OCI-LY3 (cell line): ENCODE results near the gene PSMA7.

Experiments
- H2AFZ ChIP-seq: fragments of 200-600, 300-600 bp; shearing (Covaris generic); 2 replicates; pipeline ENCODE4 v1.6.0; 2014; ENCODE audit warnings: antibody characterized with exemption, low read depth, low read length
- H3K27ac ChIP-seq: fragments of 200-600, 300-600 bp; sonication (generic); 2 replicates; pipeline ENCODE4 v1.5.1; 2014; ENCODE audit warnings: mild to moderate bottlenecking, low read length, moderate library complexity, mixed read lengths
- H3K27me3 ChIP-seq: fragments of 200-600, 300-600 bp; sonication (generic); 2 replicates; pipeline ENCODE4 v1.6.1; 2014; ENCODE audit warnings: low read depth, low read length, mixed read lengths
- H3K36me3 ChIP-seq: fragments of 200-600, 300-600 bp; sonication (generic); replicated peaks from 2 replicates; pipeline ENCODE3; 2014; ENCODE audit warnings: low read depth, low read length, mixed read lengths
- H3K4me1 ChIP-seq: fragments of 300-600, 200-600 bp; sonication (generic); 2 replicates; pipeline ENCODE4 v1.6.1; 2014; ENCODE audit warnings: low read length, mixed read lengths
- H3K4me2 ChIP-seq: fragments of 200-600, 300-600 bp; sonication (generic); 2 replicates; pipeline ENCODE4 v1.6.1; 2014; ENCODE audit warnings: low read length, mixed read lengths
- H3K4me3 ChIP-seq: fragments of 300-600, 200-600 bp; sonication (generic); 2 replicates; pipeline ENCODE4 v1.5.1; 2014; ENCODE audit warnings: antibody characterized with exemption, mild to moderate bottlenecking, low read length, moderate library complexity
- H3K79me2 ChIP-seq: fragments of 300-600, 200-600 bp; shearing (Covaris generic); 2 replicates; pipeline ENCODE4 v1.6.1; 2014; ENCODE audit warnings: mild to moderate bottlenecking, low read length, mixed read lengths
- H3K9ac ChIP-seq: fragments of 300-600, 200-600 bp; shearing (Covaris generic); 2 replicates; pipeline ENCODE4 v1.6.0; 2014; ENCODE audit warnings: mild to moderate bottlenecking, low read length, moderate library complexity
- H3K9me3 ChIP-seq: fragments of 200-600, 300-600 bp; shearing (Covaris generic); 2 replicates; pipeline ENCODE4 v1.6.1; 2014; ENCODE audit warnings: low read length, mixed read lengths; ENCODE audit not compliant: insufficient read depth
- H4K20me1 ChIP-seq: fragments of 200-600, 300-600 bp; sonication (generic); 2 replicates; pipeline ENCODE4 v1.6.1; 2016; ENCODE audit warnings: low read length, mixed read lengths; ENCODE audit not compliant: insufficient read depth
- CTCF ChIP-seq: fragments of 200-600, 300-600 bp; sonication (generic); IDR thresholded peaks from 2 replicates; pipeline ENCODE4 v1.5.1; 2014; ENCODE audit warnings: antibody characterized with exemption, low read length, low read depth
- EZH2phosphoT487 ChIP-seq: fragments of 200-600 bp; shearing (Covaris generic); IDR thresholded peaks from 2 replicates; pipeline ENCODE4 v1.6.1; 2018; ENCODE audit warnings: antibody characterized with exemption, mixed run types, low read depth

Gene PSMA7

GRCh38 chr20:62123450-62124118 lies 19.6 kb downstream of the PSMA7 start:
- Histone ChIP-seq H3K27me3 (no peaks in the 10 kb centered on the region), H3K79me2 (peaks cover 29% of the 10 kb centered on the region), H2AFZ (no peak overlapping the region), H3K4me2 (peak overlapping the region; percentile 85), H4K20me1 (peaks cover 22% of the 10 kb centered on the region), H3K4me3 (peak overlapping the region; percentile 80), H3K36me3 (peaks cover 39% of the 10 kb centered on the region), H3K27ac (no peak overlapping the region), H3K4me1 (peaks cover 22% of the 10 kb centered on the region), H3K9ac (peak overlapping the region; percentile 94), H3K9me3 (no peaks in the 10 kb centered on the region)
- TF ChIP-seq CTCF: no peak
- no peak for TF ChIP-seq EZH2phosphoT487

GRCh38 chr20:62122654-62123449 lies 20.3 kb downstream of the PSMA7 start:
- Histone ChIP-seq H3K4me1 (peaks cover 22% of the 10 kb centered on the region), H3K4me2 (peak overlapping the region; percentile 85), H3K27me3 (no peaks in the 10 kb centered on the region), H3K9ac (peak overlapping the region; percentile 94), H3K4me3 (peak overlapping the region; percentile 80), H2AFZ (no peak overlapping the region), H3K27ac (peak overlapping the region; percentile 66), H4K20me1 (peaks cover 18% of the 10 kb centered on the region), H3K36me3 (peaks cover 32% of the 10 kb centered on the region), H3K79me2 (peaks cover 29% of the 10 kb centered on the region), H3K9me3 (no peaks in the 10 kb centered on the region)
- TF ChIP-seq CTCF: no peak
- TF ChIP-seq EZH2phosphoT487: no peak

- H3K9ac ChIP-seq: peak within 1 kb of the TSS; percentile 94
- H2AFZ ChIP-seq: peak within 1 kb of the TSS; percentile 83; the same call in 1 of the 2 replicates
- no peaks in the 10 kb centered on the region for H3K27me3 ChIP-seq
- H3K9me3 ChIP-seq: no peaks in the 10 kb centered on the region
- H3K4me3 ChIP-seq: peak within 1 kb of the TSS; percentile 80
- H3K27ac ChIP-seq: peak within 1 kb of the TSS; percentile 76
- H3K4me2 ChIP-seq: peak within 1 kb of the TSS; percentile 85
- H3K36me3 ChIP-seq: peaks cover 24% of the 10 kb centered on the region
- peaks cover 29% of the 10 kb centered on the region for H3K79me2 ChIP-seq
- peaks cover 17% of the 10 kb centered on the region for H3K4me1 ChIP-seq
- peaks cover 18% of the 10 kb centered on the region for H4K20me1 ChIP-seq
- no peak for TF ChIP-seq EZH2phosphoT487
- no peak for TF ChIP-seq CTCF
These were observed 21.2 kb downstream of the PSMA7 start, which contains the start of gene LSM14B for GRCh38 chr20:62121776-62122653. TSS of gene LSM14B (plus strand) at chr20:62122475. CDS start at chr20:62122667, 192 bp downstream.
